HUES48 (cell line): ENCODE data around the gene GKN1.

ENCODE experiments used
- H3K27ac ChIP-seq: one replicate; pipeline ENCODE4 v1.7.0; 2013; ENCODE audit warnings: low read depth, low read length, inconsistent platforms
- H3K27me3 ChIP-seq: 2 replicates; pipeline ENCODE4 v1.6.1; 2013; ENCODE audit warnings: mild to moderate bottlenecking, low read length; ENCODE audit not compliant: control insufficient read depth, insufficient read depth
- H3K36me3 ChIP-seq: 2 replicates; pipeline ENCODE4 v1.6.1; 2013; ENCODE audit warnings: low read length; ENCODE audit not compliant: control insufficient read depth, insufficient read depth
- H3K4me1 ChIP-seq: 2 replicates; pipeline ENCODE4 v1.6.1; 2013; ENCODE audit warnings: mild to moderate bottlenecking, low read length; ENCODE audit not compliant: control insufficient read depth, insufficient read depth
- H3K4me3 ChIP-seq: 2 replicates; pipeline ENCODE4 v1.5.1; 2013; ENCODE audit warnings: mild to moderate bottlenecking, low read depth, low read length
- H3K9ac ChIP-seq: 2 replicates; pipeline ENCODE4 v1.6.1; 2013; ENCODE audit warnings: mild to moderate bottlenecking, low read depth, low read length, moderate library complexity
- H3K9me3 ChIP-seq: 2 replicates; pipeline ENCODE4 v1.6.1; 2013; ENCODE audit warnings: low read length; ENCODE audit not compliant: control insufficient read depth, insufficient read depth

GKN1 gene

GRCh38 chr2:68974251-68974650 is at the start of gene GKN1:
GKN1 (plus strand) TSS chr2:68974636; CDS start chr2:68974678, 42 bp downstream.
- Histone ChIP-seq H3K4me1 (no peaks in the 10 kb centered on the region), H3K27ac (no peak within 1 kb of the TSS), H3K9ac (no peak within 1 kb of the TSS), H3K36me3 (no peaks in the 10 kb centered on the region), H3K4me3 (no peak within 1 kb of the TSS), H3K9me3 (no peaks in the 10 kb centered on the region), H3K27me3 (no peaks in the 10 kb centered on the region)

DNA sequence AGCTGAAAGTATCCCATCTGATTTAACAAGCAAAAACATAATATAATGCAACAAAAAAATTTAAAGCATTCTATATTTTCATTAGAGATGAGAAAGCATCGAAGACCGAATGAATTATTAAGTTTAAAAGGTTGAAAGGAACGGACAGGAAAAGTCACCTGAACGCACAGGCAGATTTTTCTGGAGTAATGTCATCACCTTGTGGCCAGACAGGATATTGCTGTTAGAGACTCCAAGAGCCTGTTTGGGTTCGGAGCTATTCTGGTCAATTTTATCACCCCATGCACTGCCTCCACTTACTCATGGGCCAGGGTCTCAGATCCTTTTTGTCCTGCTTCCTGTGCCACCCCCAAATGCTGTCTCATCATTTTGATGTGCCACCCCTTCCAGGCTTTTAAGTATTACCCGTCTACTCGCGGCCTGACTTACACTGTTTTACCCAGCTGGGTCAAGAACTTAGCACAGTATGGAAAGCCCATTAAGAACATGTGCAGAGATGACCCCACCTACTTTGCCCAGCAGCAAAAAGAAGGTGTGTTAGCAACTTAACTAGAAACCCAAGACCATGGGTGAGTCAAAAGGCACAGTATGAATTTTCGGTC is 49.0 kb upstream of the GKN1 start:
- H3K9ac ChIP-seq = no peak overlapping the region
- no peaks in the 10 kb centered on the region for H3K36me3 ChIP-seq
- no peaks in the 10 kb centered on the region for H3K27me3 ChIP-seq
- no peaks in the 10 kb centered on the region for H3K9me3 ChIP-seq
- no peak overlapping the region for H3K4me3 ChIP-seq
- 0 out of 2 replicates have a peak, but pooled peaks cover 6% of the 10 kb centered on the region for H3K4me1 ChIP-seq
- H3K27ac ChIP-seq = no peak overlapping the region

- Histone ChIP-seq H3K9me3 (no peaks in the 10 kb centered on the region), H3K27ac (no peak overlapping the region), H3K9ac (no peak overlapping the region), H3K36me3 (no peaks in the 10 kb centered on the region), H3K4me1 (0 out of 2 replicates have a peak, but pooled peaks cover 3% of the 10 kb centered on the region), H3K4me3 (no peak overlapping the region), H3K27me3 (no peaks in the 10 kb centered on the region)
Observed at GRCh38 chr2:68926796-68927195, 47.6 kb upstream of the GKN1 start.

GRCh38 chr2:68931149-68931711 is 43.2 kb upstream of the GKN1 start:
- H3K9me3 ChIP-seq = no peaks in the 10 kb centered on the region
- H3K4me1 ChIP-seq = no peaks in the 10 kb centered on the region
- no peaks in the 10 kb centered on the region for H3K36me3 ChIP-seq
- H3K4me3 ChIP-seq = no peak overlapping the region
- H3K27me3 ChIP-seq = no peaks in the 10 kb centered on the region
- H3K9ac ChIP-seq = no peak overlapping the region
- no peak overlapping the region for H3K27ac ChIP-seq

DNA sequence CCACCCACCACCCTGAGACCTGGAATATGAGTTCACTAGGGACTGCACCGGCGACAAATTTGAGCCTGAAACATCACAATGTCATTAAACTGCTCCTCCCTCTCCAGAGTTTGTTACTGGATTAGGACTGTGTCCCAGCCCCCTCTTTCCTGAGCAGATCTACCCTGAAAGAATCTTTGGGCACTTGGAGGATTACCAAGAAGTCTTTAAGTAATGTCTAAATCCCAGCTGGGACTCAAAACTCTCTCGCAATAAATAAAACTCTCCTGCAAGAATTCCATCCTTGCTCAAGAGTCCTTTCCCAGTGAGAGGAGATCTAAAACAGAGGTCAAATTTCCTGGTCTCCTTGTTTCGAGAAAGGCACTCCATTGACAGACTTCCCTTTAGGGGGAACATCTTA is 42.6 kb upstream of the GKN1 start:
- Histone ChIP-seq H3K27ac (no peak overlapping the region), H3K4me3 (no peak overlapping the region), H3K9ac (no peak overlapping the region), H3K36me3 (no peaks in the 10 kb centered on the region), H3K9me3 (no peaks in the 10 kb centered on the region), H3K4me1 (no peaks in the 10 kb centered on the region), H3K27me3 (no peaks in the 10 kb centered on the region)

DNA sequence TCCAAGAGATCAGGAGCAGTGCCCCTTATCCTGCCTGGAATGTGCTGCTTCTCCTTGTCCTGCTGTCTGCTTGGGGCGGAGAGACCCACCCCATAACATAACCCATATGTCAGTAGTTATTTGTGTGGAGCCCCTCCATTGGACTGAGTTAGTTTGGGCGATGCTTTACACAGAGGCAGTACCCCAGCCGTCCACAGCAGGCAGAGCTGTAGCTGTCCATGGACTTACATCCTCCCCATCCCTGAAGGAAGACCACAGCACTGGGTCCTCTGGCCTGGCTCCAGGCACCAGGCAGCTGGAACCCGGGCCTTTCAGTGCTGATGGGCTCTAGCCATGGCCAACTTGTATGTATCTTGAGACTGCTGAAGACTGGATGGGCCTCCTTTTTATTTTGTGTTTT is 42.0 kb upstream of the GKN1 start:
- no peaks in the 10 kb centered on the region for H3K27me3 ChIP-seq
- H3K4me1 ChIP-seq = no peaks in the 10 kb centered on the region
- no peak overlapping the region for H3K9ac ChIP-seq
- no peak overlapping the region for H3K4me3 ChIP-seq
- H3K36me3 ChIP-seq = no peaks in the 10 kb centered on the region
- no peak overlapping the region for H3K27ac ChIP-seq
- no peaks in the 10 kb centered on the region for H3K9me3 ChIP-seq

GRCh38 chr2:68934021-68934420 is 40.4 kb upstream of the GKN1 start:
- H3K9me3 ChIP-seq = no peaks in the 10 kb centered on the region
- no peak overlapping the region for H3K27ac ChIP-seq

GRCh38 chr2:68935471-68935870 is 39.0 kb upstream of the GKN1 start:
- Histone ChIP-seq H3K9me3 (no peaks in the 10 kb centered on the region), H3K36me3 (no peaks in the 10 kb centered on the region), H3K9ac (no peak overlapping the region), H3K4me3 (no peak overlapping the region), H3K4me1 (no peaks in the 10 kb centered on the region), H3K27ac (no peak overlapping the region), H3K27me3 (no peaks in the 10 kb centered on the region)

More at GRCh38 chr2:68934021-68934420, 40.4 kb upstream of the GKN1 start:
- Histone ChIP-seq H3K4me1 (no peaks in the 10 kb centered on the region), H3K27me3 (no peaks in the 10 kb centered on the region), H3K4me3 (no peak overlapping the region), H3K36me3 (no peaks in the 10 kb centered on the region), H3K9ac (no peak overlapping the region)

- no peaks in the 10 kb centered on the region for H3K9me3 ChIP-seq
- H3K4me1 ChIP-seq = no peaks in the 10 kb centered on the region
- no peaks in the 10 kb centered on the region for H3K27me3 ChIP-seq
- no peak overlapping the region for H3K9ac ChIP-seq
- H3K36me3 ChIP-seq = no peaks in the 10 kb centered on the region
- no peak overlapping the region for H3K4me3 ChIP-seq
- H3K27ac ChIP-seq = no peak overlapping the region
Observed at GRCh38 chr2:68936427-68936826, 38.0 kb upstream of the GKN1 start.

- Histone ChIP-seq H3K4me1 (no peaks in the 10 kb centered on the region), H3K27ac (no peak overlapping the region), H3K9me3 (no peaks in the 10 kb centered on the region), H3K36me3 (no peaks in the 10 kb centered on the region), H3K27me3 (no peaks in the 10 kb centered on the region), H3K9ac (no peak overlapping the region), H3K4me3 (no peak overlapping the region)
Observed at GRCh38 chr2:68936889-68937288, 37.5 kb upstream of the GKN1 start.

GRCh38 chr2:68937346-68938055 is 36.9 kb upstream of the GKN1 start:
- Histone ChIP-seq H3K27me3 (no peaks in the 10 kb centered on the region), H3K4me1 (no peaks in the 10 kb centered on the region), H3K36me3 (no peaks in the 10 kb centered on the region), H3K4me3 (no peak overlapping the region), H3K9me3 (no peaks in the 10 kb centered on the region), H3K27ac (no peak overlapping the region), H3K9ac (no peak overlapping the region)
